ENCODE measurements around the gene NFKBIE. TPM values are rescaled to one million over a fixed set of nuclear protein-coding genes. Genes with fewer than 3 reads are reported as not detected.

Gene NFKBIE
- total RNA-seq, 2 donors from 2014 or later = 18.9 to 68.6 TPM

- Histone ChIP-seq H3K27ac (no peak overlapping the region), H3K4me1 (peaks cover 12% of the 10 kb centered on the region), H3K4me3 (no peak overlapping the region), H3K27me3 (peaks cover 0 to 15% of the 10 kb centered on the region in 2 donors), H3K36me3 (replicated peaks in 1 of 2; ENCODE audit: insufficient read depth in 1 of 2, low read depth in 2 of 2) (no peaks in the 10 kb centered on the region), H3K9me3 (no peaks in the 10 kb centered on the region)
- intact Hi-C loops (cut with DNase I) = no loop called here
- no peak for TF ChIP-seq POLR2A (IDR thresholded peaks at IDR 0.05)
- no peak for TF ChIP-seq CTCF (IDR thresholded peaks at IDR 0.05)
- 69 to 82% methylated on average over 22 to 23 of the region's 23 CpGs for WGBS, 2 donors
- ATAC-seq = no peak
- no peak for DNase-seq
Observed at GRCh38 chr6:44276667-44277640, 11.6 kb upstream of the NFKBIE start.

- ATAC-seq (peak; percentile 42), DNase-seq (peak in 1 of 4 donors; percentile 42)
- TF ChIP-seq CTCF (IDR thresholded peaks at IDR 0.05) = no peak
- TF ChIP-seq POLR2A (IDR thresholded peaks at IDR 0.05) = no peak
- Histone ChIP-seq H3K27ac (no peak overlapping the region), H3K27me3 (peaks cover 0 to 15% of the 10 kb centered on the region in 2 donors), H3K9me3 (no peaks in the 10 kb centered on the region), H3K36me3 (replicated peaks in 1 of 2; ENCODE audit: insufficient read depth in 1 of 2, low read depth in 2 of 2) (no peaks in the 10 kb centered on the region), H3K4me3 (no peak overlapping the region), H3K4me1 (peaks cover 12% of the 10 kb centered on the region)
- WGBS, 2 donors = 11% methylated on average over 109 of the region's 109 CpGs; no CpG with 5 or more reads in 1 of the 2 donors
- intact Hi-C loops (cut with DNase I) = no loop called here
Observed at GRCh38 chr6:44275749-44276648, 10.6 kb upstream of the NFKBIE start.

- Histone ChIP-seq H3K9me3 (no peaks in the 10 kb centered on the region), H3K4me1 (peaks cover 12% of the 10 kb centered on the region), H3K36me3 (replicated peaks in 1 of 2; ENCODE audit: insufficient read depth in 1 of 2, low read depth in 2 of 2) (no peaks in the 10 kb centered on the region), H3K27ac (no peak overlapping the region), H3K4me3 (no peak overlapping the region), H3K27me3 (peaks cover 0 to 15% of the 10 kb centered on the region in 2 donors)
- 74 to 83% methylated on average over 41 to 59 of the region's 59 CpGs for WGBS, 2 donors
- TF ChIP-seq CTCF (IDR thresholded peaks at IDR 0.05) = no peak
- no peak for TF ChIP-seq POLR2A (IDR thresholded peaks at IDR 0.05)
- DNase-seq (no peak), ATAC-seq (no peak)
- intact Hi-C loops (cut with DNase I) = no loop called here
Observed at GRCh38 chr6:44275271-44275748, 10.0 kb upstream of the NFKBIE start.

GRCh38 chr6:44273617-44274016, 8.3 kb upstream of the NFKBIE start:
- peaks cover 0 to 18% of the 10 kb centered on the region in 2 donors for H3K27me3 ChIP-seq
- intact Hi-C loops (cut with DNase I) = loop anchor here (5.0 kb wide), 1 partner anchor 64 kb away; no protein-coding TSS in a partner anchor

More at GRCh38 chr6:44273617-44274016, 8.3 kb upstream of the NFKBIE start:
- no peaks in the 10 kb centered on the region for H3K36me3 ChIP-seq (replicated peaks in 1 of 2; ENCODE audit: insufficient read depth in 1 of 2, low read depth in 2 of 2)
- H3K9me3 ChIP-seq = no peaks in the 10 kb centered on the region
- DNase-seq (no peak), ATAC-seq (no peak)
- no peak overlapping the region for H3K27ac ChIP-seq
- TF ChIP-seq CTCF (IDR thresholded peaks at IDR 0.05) = no peak
- TF ChIP-seq POLR2A (IDR thresholded peaks at IDR 0.05) = no peak
- 25 to 52% methylated on average over 1 of the region's 1 CpG for WGBS, 2 donors
- no peak overlapping the region for H3K4me3 ChIP-seq
- peaks cover 12% of the 10 kb centered on the region for H3K4me1 ChIP-seq
